Measurements from ENCODE around the gene FNIP1. TPM values are rescaled to one million over a fixed set of nuclear protein-coding genes. Genes with fewer than 3 reads are reported as not detected.

FNIP1 gene
- total and polyA plus RNA-seq, 8 donors, result 21.5 to 49.3 (median 25.5) TPM

DNA sequence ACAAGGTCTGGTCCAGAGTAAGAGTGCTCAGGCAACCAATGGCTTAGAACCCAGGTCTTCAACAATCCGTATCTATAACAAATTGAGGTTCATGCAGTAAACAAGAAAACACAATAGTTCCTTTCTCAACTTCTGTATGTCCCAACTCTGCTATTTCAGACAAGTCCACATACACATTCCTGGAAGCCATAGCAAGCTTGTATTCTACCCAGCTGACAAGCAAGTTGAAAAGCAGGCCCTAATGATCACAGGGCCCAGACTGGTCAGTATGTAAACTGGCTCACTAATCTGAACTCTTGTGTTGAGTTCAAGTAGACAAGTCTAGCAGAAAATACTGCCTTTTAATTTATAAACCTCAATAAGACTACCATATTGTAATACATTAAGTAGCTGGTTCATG, 26.9 kb downstream of the FNIP1 start:
- DNase-seq, result no peak
- peaks cover 3 to 36% of the 10 kb centered on the region in 2 donors for H3K4me1 ChIP-seq
- no peaks in the 10 kb centered on the region for H3K27me3 ChIP-seq

DNA sequence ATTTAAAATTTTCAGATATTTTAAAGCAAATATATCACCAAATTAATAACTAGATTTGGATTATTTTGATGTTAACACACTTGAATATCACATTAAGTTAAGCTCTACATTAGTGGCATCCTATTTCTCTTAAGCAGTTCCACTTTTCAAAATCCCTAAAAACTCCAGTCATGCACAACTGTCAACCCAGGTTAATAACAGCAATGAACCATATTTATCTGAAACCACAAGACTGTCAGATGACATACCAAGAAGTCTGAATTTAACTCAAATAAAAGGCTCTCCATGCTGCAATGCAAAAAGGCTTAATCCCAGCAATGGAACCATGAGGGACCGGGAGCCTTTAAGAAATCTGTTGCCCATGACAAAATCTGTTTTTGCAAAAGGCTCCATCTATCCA, 27.5 kb downstream of the FNIP1 start:
- H3K4me3 ChIP-seq, result no peak overlapping the region
- peaks cover 0 to 1% of the 10 kb centered on the region in 2 donors for H3K9me3 ChIP-seq

More for the DNA sequence above, 26.9 kb downstream of the FNIP1 start:
- peak; percentile 26 for ATAC-seq
- intact Hi-C loops (cut with DNase I), result no loop called here
- H3K36me3 ChIP-seq, result no peaks in the 10 kb centered on the region
- TF ChIP-seq, protein P1, sequence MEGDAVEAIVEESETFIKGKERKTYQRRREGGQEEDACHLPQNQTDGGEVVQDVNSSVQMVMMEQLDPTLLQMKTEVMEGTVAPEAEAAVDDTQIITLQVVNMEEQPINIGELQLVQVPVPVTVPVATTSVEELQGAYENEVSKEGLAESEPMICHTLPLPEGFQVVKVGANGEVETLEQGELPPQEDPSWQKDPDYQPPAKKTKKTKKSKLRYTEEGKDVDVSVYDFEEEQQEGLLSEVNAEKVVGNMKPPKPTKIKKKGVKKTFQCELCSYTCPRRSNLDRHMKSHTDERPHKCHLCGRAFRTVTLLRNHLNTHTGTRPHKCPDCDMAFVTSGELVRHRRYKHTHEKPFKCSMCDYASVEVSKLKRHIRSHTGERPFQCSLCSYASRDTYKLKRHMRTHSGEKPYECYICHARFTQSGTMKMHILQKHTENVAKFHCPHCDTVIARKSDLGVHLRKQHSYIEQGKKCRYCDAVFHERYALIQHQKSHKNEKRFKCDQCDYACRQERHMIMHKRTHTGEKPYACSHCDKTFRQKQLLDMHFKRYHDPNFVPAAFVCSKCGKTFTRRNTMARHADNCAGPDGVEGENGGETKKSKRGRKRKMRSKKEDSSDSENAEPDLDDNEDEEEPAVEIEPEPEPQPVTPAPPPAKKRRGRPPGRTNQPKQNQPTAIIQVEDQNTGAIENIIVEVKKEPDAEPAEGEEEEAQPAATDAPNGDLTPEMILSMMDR (IDR thresholded peaks at IDR 0.05), result no peak
- no peak overlapping the region for H3K4me3 ChIP-seq
- no peak overlapping the region for H3K27ac ChIP-seq
- no peaks in the 10 kb centered on the region for H3K9me3 ChIP-seq

DNA sequence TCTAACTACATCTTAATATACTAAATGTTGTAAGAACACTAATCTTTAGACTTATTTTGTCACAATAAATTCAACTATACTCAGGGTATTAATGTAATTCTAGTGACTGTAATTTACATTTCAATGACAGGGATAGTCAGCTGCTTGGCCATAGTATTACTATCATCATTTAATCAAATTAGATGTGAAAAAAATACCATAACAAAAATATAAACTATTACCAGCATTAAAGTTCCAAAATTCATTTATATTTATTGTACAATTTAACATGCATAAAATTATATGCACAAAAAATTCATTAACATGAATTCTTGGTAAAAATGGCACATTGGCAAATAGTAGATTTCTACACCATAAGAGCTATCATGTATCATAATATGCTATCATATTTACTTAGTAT, 28.9 kb downstream of the FNIP1 start:
- Histone ChIP-seq H3K4me1 (peaks cover 3 to 31% of the 10 kb centered on the region in 2 donors), H3K4me3 (no peak overlapping the region), H3K27ac (no peak overlapping the region), H3K36me3 (peaks cover 0 to 5% of the 10 kb centered on the region in 2 donors), H3K27me3 (no peaks in the 10 kb centered on the region), H3K9me3 (peaks cover 0 to 9% of the 10 kb centered on the region in 2 donors)
- ATAC-seq (no peak), DNase-seq (no peak)
- intact Hi-C loops (cut with DNase I), result no loop called here
- TF ChIP-seq, protein P1 (IDR thresholded peaks at IDR 0.05), result no peak

More for the DNA sequence above, 27.5 kb downstream of the FNIP1 start:
- Histone ChIP-seq H3K27ac (no peak overlapping the region), H3K4me1 (peaks cover 3 to 36% of the 10 kb centered on the region in 2 donors), H3K27me3 (no peaks in the 10 kb centered on the region), H3K36me3 (no peaks in the 10 kb centered on the region)
- intact Hi-C loops (cut with DNase I), result no loop called here
- ATAC-seq (no peak), DNase-seq (no peak)
- TF ChIP-seq, protein P1 (IDR thresholded peaks at IDR 0.05), result no peak

DNA sequence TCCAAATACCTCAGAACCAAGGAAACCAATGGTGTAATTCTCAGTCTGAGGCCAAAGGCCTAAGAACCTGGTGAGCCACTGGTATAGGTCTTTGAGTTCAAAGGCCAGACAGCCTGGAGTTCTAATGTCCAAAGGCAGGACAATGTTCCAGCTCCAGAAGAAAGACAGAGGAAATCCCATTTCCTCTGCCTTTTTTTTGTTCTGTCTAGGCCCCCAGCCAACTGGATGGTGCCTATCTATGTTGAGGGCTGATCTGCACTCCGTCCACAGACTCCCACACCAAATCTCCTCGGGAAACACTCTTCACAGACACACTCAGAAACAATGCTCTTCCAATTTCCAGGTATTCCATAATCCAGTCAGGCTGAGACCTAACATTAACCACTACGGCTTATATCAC, 30.1 kb downstream of the FNIP1 start:
- TF ChIP-seq, protein P1 (IDR thresholded peaks at IDR 0.05), result no peak
- peaks cover 0 to 5% of the 10 kb centered on the region in 2 donors for H3K36me3 ChIP-seq
- DNase-seq, result no peak
- peaks cover 0 to 9% of the 10 kb centered on the region in 2 donors for H3K9me3 ChIP-seq
- no peaks in the 10 kb centered on the region for H3K27me3 ChIP-seq
- H3K4me1 ChIP-seq, result peaks cover 3 to 39% of the 10 kb centered on the region in 2 donors
- intact Hi-C loops (cut with DNase I), result no loop called here
- no peak for ATAC-seq
- no peak overlapping the region for H3K27ac ChIP-seq
- H3K4me3 ChIP-seq, result no peak overlapping the region

DNA sequence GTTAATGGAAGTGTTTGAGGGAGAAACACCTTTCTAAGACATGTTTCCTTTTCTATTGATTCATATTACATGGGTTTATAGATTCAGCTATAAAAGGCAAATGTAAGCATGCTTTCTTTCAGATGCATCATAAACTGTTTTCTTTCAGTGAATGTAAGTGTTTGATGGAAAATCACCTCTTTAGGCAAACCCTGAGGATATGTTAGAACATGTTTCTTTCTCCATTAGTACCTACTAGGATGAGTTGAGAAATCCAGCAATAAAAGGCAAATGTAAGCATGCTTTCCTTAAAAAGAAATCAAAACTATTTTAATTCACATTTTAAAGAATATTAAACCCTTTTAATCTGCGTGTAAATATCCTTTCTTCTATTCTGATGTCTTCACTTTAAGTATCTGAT, 31.6 kb downstream of the FNIP1 start:
- Histone ChIP-seq H3K27ac (no peak overlapping the region), H3K36me3 (peaks cover 0 to 5% of the 10 kb centered on the region in 2 donors), H3K4me1 (peaks cover 3 to 35% of the 10 kb centered on the region in 2 donors), H3K27me3 (no peaks in the 10 kb centered on the region), H3K9me3 (peaks cover 0 to 9% of the 10 kb centered on the region in 2 donors), H3K4me3 (no peak overlapping the region)
- DNase-seq, result no peak
- no peak for ATAC-seq
- TF ChIP-seq, protein P1 (IDR thresholded peaks at IDR 0.05), result no peak
- intact Hi-C loops (cut with DNase I), result no loop called here
